Heart right ventricle (tissue), 16 donors: Measurements from ENCODE around the gene RPL29. TPM values are rescaled to one million over a fixed set of nuclear protein-coding genes. Genes with fewer than 3 reads are reported as not detected.

ENCODE experiments used
- ATAC-seq, 8 donors: fragments of 200-7000 bp; cut with Tn5 transposase; one replicate each; pipeline ENCODE4 v1.9.1; 2020; ENCODE audit warnings: mild to moderate bottlenecking in 8 of 8, moderate library complexity in 8 of 8, moderate number of reproducible peaks in 1 of 8
- DNase-seq, 2 donors: peaks; one replicate each; pipeline ENCODE4 v3.0.0-alpha.2; 2020
- H3K27ac ChIP-seq, 10 donors: fragments of 200-600 bp; sonication (generic) in 2 of 10; one replicate each; pipeline versions ENCODE4 v1.5.0 to v1.8.0; 2020 to 2022; ENCODE audit warnings: mild to moderate bottlenecking in 3 of 10
- H3K27me3 ChIP-seq, 7 donors: fragments of 200-600 bp; one replicate each; pipeline ENCODE4 v1.8.0; 2021 to 2022; ENCODE audit warnings: mild to moderate bottlenecking in 2 of 7
- H3K36me3 ChIP-seq, 9 donors: fragments of 200-600 bp; sonication (generic) in 1 of 9; one replicate each; pipeline versions ENCODE4 v1.5.0 to v1.8.0; 2020 to 2022; ENCODE audit warnings: mild to moderate bottlenecking in 2 of 9
- H3K4me1 ChIP-seq, 9 donors: fragments of 200-600 bp; sonication (generic) in 1 of 9; one replicate each; pipeline versions ENCODE4 v1.5.0 to v1.8.0; 2020 to 2022; ENCODE audit warnings: mild to moderate bottlenecking in 4 of 9
- H3K4me3 ChIP-seq, 10 donors: fragments of 200-600 bp; sonication (generic) in 2 of 10; one replicate each; pipeline versions ENCODE4 v1.5.0 to v1.8.0; 2020 to 2022; ENCODE audit warnings: mild to moderate bottlenecking in 7 of 10, moderate library complexity in 2 of 10
- H3K9me3 ChIP-seq, 11 donors: fragments of 200-600 bp in 10 of 11; sonication (generic) in 2 of 11; one replicate each; pipeline versions ENCODE4 v1.5.0 to v1.8.0; 2013 to 2022; ENCODE audit warnings: mild to moderate bottlenecking in 2 of 11, control low read depth in 1 of 11, moderate library complexity in 1 of 11
- WGBS, 2 donors: extraction: QIAGEN DNeasy Blood & Tissue Kit; methylation state at CpG; one replicate each; pipeline ENCODE4 v1.1.7; 2013; ENCODE audit warnings: inconsistent platforms in 1 of 2; 5-methylcytosine and 5-hydroxymethylcytosine counted together
- intact Hi-C, 10 donors: fragments of 100-400 bp; cut with DNase I; formaldehyde crosslinking; loops; one replicate each; pipeline versions ENCODE4 v1.11.1 to v1.14.2; 2022
- polyA plus RNA-seq, 2 donors: library from polyadenylated mRNA; stranded (reverse); fragments of 200-250 nt; gene quantifications; one replicate each; pipeline ENCODE4 v1.2.3, GENCODE V29; 2013
- total RNA-seq, 10 donors: library from RNA; stranded (reverse); fragmentation: NEBNext Ultra II Directional in 3 of 10; extraction: Animal tissue kit (Norgen Biotek cat#: 25700) in 3 of 10; gene quantifications; one replicate each; pipeline versions ENCODE4 v1.2.1 to v1.2.4, GENCODE V29; 2021 to 2023
- TF ChIP-seq, protein P1 (sequence below), 9 donors: fragments of 200-600 bp; sonication (generic) in 2 of 9; IDR thresholded peaks; one replicate each; pipeline versions ENCODE4 v1.5.0 to v1.8.0; 2021 to 2022; ENCODE audit warnings: antibody characterized with exemption in 9 of 9, mild to moderate bottlenecking in 5 of 9, moderate library complexity in 1 of 9
- donor health status: Arrhythmogenic right ventricular cardiomyopathy.
- donor health status: ischemic (EF 13 %, LVEDD 7.1; RV severe dilation, severe dysfunction).
- donor health status: healthy with polysubstance abuse.
- donor health status: DM: no; HTN: yes; CAD: no.
- donor health status: DM: no; HTN: no; CAD: no.
- donor health status: ischemic (EF 25% LVEDD 6.9; RV normal size, moderate dysfunction).
- donor health status: ischemic (EF 25% LVEDD 5.7; RV mildly dilated, moderate dysfunction).
- donor health status: healthy.
- donor health status: DM: yes; HTN: yes; CAD: no.
- donor health status: Ischemic cardiomyopathy.
- donor health status: ischemic (EF 35%, LVEDD 5.7; RV mildly dilated, moderate dysfunction).
- donor health status: nonischemic (EF 11% LVEDD 7.7; RV severe dilation, severe dysfunction).
- donor health status: DM: yes; HTN: yes; CAD: no.
- donor health status: PGD.
- donor health status: ischemic (EF 29% LVEDD 5.4; RV normal size, mild dysfunction).
- donor health status: nonischemic (EF 23%, LVEDD 6.1; RV moderate dilation, normal function).

The RPL29 gene
- total and polyA plus RNA-seq, 12 donors = 505 to 1,915 (median 643) TPM

DNA sequence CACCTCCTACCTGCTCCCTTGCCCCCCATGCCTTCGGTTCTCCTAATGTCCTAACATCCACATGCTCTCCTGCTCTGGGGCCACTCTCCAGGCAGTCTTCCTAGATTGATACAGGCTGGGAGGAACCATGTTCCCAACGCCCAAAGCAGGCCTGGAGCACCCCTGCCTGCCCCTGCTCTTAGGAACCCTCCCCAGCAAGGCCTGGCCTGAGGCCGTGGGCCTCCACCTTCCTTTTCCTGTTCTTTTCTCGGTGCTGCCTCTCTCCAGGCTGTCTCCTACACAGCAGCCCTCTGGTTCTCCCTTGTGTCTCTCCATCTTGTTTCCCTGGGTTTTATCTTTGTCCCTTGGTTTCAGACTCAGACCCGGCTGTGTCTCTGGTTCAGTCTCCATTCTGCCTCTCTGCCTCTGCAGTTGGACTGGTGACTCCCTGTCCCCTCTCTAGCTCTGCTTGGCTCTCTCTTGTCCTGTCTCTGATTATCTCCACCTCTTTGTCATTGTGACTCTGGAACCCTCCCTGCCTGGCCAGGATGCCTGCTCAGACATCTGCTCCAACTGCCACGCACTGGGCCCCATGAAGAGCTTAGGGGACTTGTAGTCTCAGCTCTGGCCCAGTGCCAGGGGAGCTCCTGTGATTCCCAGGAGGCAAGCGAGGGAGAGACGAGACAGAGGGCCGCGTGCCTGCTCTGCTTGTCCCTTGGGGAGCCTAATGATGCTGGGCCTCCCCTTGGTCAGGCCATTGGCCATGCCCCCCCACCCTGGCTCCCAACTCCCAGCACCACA lies 26.0 kb upstream of the RPL29 start:
- H3K4me3 ChIP-seq = peak overlapping the region in 3 of 10 donors; percentile 47 to 58 (median 49)
- no peaks in the 10 kb centered on the region for H3K36me3 ChIP-seq
- 38 to 41% methylated on average over 10 of the region's 10 CpGs for WGBS, 2 donors
- TF ChIP-seq, protein P1, sequence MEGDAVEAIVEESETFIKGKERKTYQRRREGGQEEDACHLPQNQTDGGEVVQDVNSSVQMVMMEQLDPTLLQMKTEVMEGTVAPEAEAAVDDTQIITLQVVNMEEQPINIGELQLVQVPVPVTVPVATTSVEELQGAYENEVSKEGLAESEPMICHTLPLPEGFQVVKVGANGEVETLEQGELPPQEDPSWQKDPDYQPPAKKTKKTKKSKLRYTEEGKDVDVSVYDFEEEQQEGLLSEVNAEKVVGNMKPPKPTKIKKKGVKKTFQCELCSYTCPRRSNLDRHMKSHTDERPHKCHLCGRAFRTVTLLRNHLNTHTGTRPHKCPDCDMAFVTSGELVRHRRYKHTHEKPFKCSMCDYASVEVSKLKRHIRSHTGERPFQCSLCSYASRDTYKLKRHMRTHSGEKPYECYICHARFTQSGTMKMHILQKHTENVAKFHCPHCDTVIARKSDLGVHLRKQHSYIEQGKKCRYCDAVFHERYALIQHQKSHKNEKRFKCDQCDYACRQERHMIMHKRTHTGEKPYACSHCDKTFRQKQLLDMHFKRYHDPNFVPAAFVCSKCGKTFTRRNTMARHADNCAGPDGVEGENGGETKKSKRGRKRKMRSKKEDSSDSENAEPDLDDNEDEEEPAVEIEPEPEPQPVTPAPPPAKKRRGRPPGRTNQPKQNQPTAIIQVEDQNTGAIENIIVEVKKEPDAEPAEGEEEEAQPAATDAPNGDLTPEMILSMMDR (IDR thresholded peaks at IDR 0.05) = no peak
- peaks cover 62 to 99% (median 94%) of the 10 kb centered on the region in 9 donors for H3K4me1 ChIP-seq
- intact Hi-C loops = loop anchor here in 1 of 10 donors (2.0 kb wide), 1 partner anchor 31 kb away; no protein-coding TSS in a partner anchor
- H3K27me3 ChIP-seq = no peaks in the 10 kb centered on the region
- no peaks in the 10 kb centered on the region for H3K9me3 ChIP-seq
- H3K27ac ChIP-seq = peak overlapping the region; percentile 79 to 97 (median 92)
- DNase-seq (peak; percentile 75 to 80), ATAC-seq (peak; percentile 8 to 57 (median 34))

DNA sequence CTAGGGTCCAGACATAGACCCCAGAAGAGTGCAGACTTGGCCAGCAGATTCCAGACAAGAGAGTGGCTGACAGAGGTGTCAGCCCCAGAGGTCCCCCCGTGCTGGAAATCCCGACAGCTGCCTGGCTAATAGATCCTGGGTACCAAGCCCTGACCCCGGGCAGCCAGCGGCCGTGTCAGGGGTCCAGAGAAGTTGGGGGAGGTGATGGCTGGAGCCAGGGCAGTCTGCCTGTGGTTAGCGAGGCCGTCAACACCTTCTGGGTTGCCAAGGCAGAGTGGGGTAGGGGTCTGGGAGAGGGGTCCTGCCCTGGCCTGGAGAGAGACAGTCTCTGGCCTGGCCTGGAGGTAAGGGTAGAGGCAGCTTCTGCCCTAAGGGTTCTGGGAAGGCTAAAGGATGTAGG lies 25.1 kb upstream of the RPL29 start:
- ATAC-seq (no peak), DNase-seq (no peak)
- intact Hi-C loops = no loop called here
- TF ChIP-seq, protein P1 (IDR thresholded peaks at IDR 0.05) = no peak
- Histone ChIP-seq H3K27ac (peak overlapping the region; percentile 79 to 97 (median 92)), H3K4me3 (no peak overlapping the region), H3K27me3 (no peaks in the 10 kb centered on the region), H3K36me3 (no peaks in the 10 kb centered on the region), H3K4me1 (peaks cover 59 to 100% (median 91%) of the 10 kb centered on the region in 9 donors), H3K9me3 (no peaks in the 10 kb centered on the region)
- 85 to 90% methylated on average over 7 of the region's 7 CpGs for WGBS, 2 donors

DNA sequence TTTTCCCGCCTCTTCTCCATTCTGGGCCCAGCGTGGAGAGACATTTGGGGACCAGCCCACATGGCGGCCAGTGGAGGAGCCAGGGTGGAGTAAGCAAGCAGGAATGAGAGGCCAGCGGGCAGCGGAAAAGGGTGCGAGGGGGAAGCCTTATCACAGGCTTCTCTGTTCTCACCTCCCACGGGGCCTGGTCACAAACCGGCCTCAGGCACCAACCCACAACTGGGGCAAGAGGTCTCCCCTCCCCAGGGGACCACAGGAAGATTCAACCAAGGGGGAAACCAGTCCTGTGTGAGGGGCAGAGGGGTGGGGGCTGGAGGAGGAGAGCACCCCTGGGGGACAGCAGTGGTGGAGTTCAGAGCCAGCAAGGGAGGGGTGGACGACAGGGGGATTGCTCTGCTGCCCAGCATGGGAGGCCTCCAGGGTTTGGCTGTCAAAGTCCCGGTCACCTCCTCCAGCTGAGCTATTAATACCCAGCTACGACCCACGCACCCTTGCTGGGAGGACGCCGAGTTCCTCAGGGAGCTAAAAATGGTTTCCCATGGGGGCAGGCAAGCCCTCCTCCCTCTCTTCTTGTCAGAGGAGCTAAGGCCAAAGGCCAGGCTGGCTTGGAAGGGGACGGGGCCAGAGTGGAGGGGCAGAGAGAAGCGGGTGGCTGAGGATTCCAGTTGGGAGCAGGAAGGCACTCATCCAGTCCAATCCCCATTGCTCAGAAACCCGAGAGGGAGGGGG lies 23.8 kb upstream of the RPL29 start:
- Histone ChIP-seq H3K4me1 (peaks cover 57 to 99% (median 88%) of the 10 kb centered on the region in 9 donors), H3K27ac (peak overlapping the region; percentile 79 to 97 (median 92)), H3K4me3 (no peak overlapping the region), H3K9me3 (no peaks in the 10 kb centered on the region), H3K27me3 (no peaks in the 10 kb centered on the region), H3K36me3 (no peaks in the 10 kb centered on the region)
- peak; percentile 68 to 86 (median 78) for ATAC-seq
- DNase-seq = peak; percentile 83 to 84
- intact Hi-C loops = no loop called here
- TF ChIP-seq, protein P1 (IDR thresholded peaks at IDR 0.05) = no peak
- 29 to 31% methylated on average over 17 of the region's 17 CpGs for WGBS, 2 donors

DNA sequence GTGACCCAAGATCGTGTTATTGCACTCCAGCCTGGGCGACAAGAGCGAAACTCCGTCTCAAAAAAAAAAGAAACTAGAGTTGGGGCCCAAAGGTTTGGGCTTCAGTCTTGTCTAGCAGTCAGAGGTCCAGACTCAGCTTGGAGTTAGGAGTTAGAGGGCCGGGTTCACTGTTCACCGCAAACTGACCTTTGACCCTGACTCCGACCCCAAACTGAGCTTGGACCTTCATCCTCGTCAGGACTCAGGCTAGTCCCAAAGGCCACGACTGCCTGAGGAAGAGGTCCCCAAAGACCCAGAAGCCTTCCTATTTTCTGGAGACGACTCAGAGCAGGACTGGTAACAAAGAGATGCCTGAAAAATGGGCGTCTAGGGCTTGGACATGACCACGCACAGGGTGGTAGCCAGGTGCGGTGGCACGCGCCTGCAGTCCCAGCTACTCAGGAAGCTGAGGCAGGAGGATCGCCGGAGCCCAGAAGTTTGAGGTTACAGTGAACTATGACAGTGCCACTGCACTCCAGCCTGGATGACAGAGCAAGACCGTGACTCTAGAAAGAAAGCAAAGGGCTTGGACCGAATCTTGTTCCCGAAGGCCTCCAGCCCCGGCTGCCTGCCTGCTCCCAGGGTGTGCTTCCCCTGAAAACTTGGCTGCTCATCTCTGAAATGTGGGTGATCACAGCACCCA lies 22.8 kb upstream of the RPL29 start:
- no peaks in the 10 kb centered on the region for H3K36me3 ChIP-seq
- H3K27ac ChIP-seq = peak overlapping the region; percentile 79 to 97 (median 92)
- no peaks in the 10 kb centered on the region for H3K9me3 ChIP-seq
- WGBS, 2 donors = 87 to 91% methylated on average over 21 of the region's 21 CpGs
- H3K27me3 ChIP-seq = no peaks in the 10 kb centered on the region
- ATAC-seq (no peak), DNase-seq (no peak)
- H3K4me3 ChIP-seq = no peak overlapping the region
- intact Hi-C loops = no loop called here
- peaks cover 47 to 93% (median 79%) of the 10 kb centered on the region in 9 donors for H3K4me1 ChIP-seq
- TF ChIP-seq, protein P1 (IDR thresholded peaks at IDR 0.05) = no peak
